Activated CD4-positive, CD25-positive, alpha-beta regulatory T cell (primary cell): ENCODE measurements around the gene BRICD5.
"Not testable (repeated sequence)": the region's sequence is repeated elsewhere in the genome, so short reads cannot be mapped to it uniquely, and the experiment has no call there.

Source experiments
- DNase-seq, 4 experiments: peaks; one replicate each; lab custom pipeline; 2025; lab: John Stamatoyannopoulos, UW

Gene BRICD5

GRCh38 chr16:2210386-2211365 lies at the start of gene BRICD5:
BRICD5 (minus strand) TSS chr16:2210863; CDS start chr16:2210833, 30 bp downstream.
- DNase-seq: no peak

DNA sequence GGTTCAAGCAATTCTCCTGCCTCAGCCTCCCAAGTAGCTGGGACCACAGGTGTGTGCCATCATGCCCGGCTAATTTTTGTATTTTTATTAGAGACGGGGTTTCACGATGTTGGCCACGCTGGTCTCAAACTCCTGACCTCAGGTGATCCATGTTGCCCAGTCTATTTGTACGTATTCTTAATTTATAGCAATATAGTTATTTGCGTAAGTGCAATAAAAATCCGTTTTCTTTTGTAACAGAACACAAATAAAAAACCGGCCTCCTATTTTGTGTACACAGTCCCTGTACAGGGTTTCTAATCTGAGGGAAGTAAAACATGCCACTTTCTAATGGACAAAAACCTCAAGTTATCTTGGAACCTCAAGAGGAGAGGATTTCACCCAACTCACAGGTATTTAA lies 49.6 kb upstream of the BRICD5 start:
- no peak for DNase-seq

GRCh38 chr16:2258530-2258929 lies 47.9 kb upstream of the BRICD5 start:
- DNase-seq: not testable (repeated sequence)

DNA sequence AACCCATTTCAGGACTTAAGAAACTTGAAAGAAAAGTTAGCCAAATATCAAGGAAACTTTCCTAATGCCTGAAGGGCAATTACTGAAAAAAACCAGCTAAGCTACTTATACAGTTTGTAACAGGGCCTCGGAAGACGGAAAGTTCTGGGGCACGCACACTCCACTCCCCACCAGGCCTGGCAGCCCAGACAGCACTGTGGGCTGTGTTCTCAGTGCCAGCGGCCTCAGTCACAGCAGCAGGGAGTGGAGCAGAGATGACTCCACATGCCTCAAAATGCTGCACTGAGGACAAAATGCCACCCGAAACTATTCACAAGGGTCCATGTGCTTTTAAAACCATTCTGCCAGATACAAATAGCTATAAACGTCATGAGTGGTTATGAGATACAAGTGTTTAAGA lies 47.1 kb upstream of the BRICD5 start:
- no peak for DNase-seq

GRCh38 chr16:2256531-2257140 lies 46.0 kb upstream of the BRICD5 start:
- DNase-seq: no peak

DNA sequence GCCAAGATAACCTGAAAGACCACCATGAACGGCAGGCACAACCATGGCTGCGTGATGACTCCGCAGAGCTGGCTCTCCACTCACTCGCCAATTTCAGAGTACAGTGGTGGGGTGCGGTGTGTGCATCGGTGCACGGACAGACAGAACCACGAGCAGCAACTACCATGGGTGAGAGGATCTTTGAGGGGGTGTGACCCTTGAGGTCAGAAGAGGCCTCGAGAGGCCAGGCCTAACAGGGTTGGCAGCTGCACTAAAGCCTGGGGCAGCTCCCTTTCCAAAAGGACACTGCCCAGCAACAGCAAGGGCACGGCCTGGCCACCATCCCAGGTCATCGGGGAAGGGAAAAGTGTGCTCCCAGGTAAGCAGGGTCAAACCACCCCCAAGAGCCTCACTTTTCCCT lies 42.6 kb upstream of the BRICD5 start:
- no peak for DNase-seq

- DNase-seq: no peak
Observed at GRCh38 chr16:2252806-2253148, 42.1 kb upstream of the BRICD5 start.

GRCh38 chr16:2251296-2252111 lies 40.8 kb upstream of the BRICD5 start, which contains the start of gene ECI1:
ECI1 (minus strand) TSS chr16:2251587; CDS start chr16:2251566, 21 bp downstream.
- peak; percentile 52 to 61 (median 58) for DNase-seq

DNA sequence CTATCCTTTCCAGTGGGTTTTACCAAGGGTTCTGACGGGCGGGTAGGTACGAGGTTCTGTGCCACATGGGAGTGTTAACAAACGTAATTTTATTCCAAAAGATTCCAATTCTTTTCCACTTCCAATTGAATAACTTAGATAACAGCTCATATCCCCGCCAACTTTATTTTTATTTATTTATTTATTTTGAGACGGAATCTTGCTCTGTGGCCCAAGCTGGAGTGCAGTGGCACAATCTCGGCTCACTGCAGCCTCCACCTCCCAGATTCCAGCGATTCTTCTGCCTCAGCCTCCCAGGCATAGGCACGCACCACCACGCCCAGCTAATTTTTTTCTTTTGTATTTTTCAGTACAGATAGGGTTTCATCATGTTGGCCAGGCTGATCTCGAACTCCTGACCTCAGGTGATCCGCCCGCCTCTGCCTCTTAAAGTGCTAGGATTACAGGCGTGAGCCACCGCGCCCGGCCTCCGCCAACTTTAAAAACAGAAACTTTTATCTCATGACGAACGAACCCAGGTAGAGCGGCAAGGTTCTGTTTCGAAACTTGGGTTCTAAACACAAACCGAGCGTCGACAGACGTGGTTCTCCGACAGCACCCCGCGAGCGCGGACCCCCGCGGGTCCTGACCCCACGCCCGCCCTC lies 40.1 kb upstream of the BRICD5 start:
- DNase-seq: no peak

DNA sequence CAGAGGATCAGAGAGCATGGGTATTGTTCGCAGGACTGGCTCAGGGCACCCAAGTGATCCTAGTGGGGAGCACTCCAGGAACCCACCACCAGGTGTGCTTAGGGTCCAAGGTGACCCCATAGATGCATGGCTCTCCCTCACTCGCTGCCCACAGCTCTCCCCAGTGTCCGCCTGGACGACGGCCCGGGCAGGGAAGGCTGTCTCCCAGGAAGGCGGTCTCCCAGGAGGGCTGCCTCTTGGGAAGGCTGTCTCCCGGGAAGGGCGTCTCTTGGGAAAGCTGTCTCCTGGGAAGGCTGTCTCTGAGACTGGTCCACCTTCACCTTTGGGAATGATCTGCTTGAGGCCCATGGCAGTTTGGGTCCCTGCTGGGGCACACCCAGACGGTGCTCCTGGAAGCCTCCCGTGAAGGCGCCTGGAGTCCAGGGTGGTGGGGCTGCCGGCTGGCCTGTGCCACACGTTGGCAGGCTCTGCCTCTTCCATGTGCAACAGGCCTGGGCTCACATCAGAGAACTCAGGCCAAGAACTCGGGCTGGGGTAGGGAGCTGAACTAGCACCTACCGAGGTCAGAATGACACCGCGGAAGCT lies 35.7 kb upstream of the BRICD5 start:
- no peak for DNase-seq

DNA sequence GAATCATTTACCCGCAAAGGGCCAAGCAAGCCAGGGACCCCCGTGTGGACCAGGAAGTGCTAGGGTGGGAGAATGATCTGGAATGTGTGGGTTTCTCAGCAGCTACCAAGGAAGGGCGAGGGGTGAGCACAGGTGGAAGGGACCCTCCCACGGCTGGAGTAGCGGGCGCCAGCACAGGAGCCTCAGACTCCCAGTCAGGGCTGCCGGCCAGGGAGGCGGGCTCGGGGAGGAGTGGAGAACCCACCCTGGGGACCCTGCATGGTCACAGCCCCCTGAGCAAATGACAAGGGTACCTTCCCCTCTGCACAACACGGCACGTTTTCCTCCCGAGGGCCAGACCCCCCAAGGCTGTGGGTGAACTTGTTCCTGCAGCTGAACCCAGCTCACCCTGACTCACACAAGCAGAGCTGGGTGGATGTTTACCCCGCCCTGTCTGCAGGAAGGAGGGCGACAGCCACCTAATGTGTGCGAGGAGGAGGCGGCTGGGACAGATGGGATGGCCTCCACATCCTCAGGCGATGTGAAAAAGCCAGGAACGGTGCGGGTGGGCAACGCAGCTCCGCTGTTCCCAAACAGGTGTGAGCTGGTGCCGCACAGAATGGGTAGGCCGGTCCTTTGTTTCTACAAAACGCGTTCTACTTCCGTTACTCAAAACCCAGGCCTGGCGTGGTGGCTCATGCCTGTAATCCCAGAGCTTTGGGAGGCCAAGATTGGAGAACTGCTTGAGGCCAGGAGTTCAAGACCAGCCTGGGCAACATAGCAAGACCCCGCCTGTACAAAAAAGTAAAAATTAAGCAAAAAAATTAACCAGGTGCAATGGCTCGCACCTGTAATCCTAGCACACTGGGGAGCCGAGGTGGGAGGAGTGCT lies 34.5 kb upstream of the BRICD5 start:
- no peak for DNase-seq

DNA sequence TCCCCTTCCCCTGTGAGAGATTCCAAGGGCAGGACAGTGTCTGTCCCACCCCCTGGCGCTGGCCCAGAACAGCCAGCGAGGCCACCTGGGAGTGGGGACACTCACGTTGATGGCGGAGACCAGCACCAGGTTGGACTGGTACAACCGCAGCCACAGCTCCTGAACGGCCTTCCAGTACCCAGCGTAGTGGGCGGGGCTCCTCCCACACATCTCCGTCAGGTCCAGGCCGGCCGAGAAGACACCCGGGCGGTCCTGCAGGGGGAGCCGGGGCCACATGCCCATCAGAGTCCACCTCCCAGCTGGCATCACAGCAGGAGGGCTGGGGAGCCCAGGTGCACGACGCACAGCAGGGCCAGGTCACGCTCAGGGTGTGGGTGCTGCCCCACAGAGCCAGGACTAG lies 33.6 kb upstream of the BRICD5 start:
- no peak for DNase-seq

DNA sequence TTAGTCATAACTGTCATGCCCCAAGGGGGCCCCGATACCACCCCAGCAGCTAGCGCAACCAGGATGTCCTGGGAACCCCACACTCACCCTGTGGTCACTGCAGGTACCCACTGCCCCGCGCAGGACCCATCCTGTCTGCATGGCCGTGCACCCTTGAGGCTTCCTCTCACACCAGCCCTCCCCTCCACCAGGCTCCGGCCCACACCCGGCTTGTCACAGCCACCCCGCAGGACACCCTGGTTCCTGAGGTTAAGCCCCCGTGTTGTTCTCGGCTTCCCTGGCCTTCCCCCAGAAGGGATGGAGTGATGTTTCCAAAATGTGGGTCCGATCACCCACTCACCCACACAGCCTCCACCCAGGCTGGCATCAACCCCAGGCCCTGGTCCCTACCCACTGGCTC lies 33.1 kb upstream of the BRICD5 start:
- DNase-seq: no peak

DNA sequence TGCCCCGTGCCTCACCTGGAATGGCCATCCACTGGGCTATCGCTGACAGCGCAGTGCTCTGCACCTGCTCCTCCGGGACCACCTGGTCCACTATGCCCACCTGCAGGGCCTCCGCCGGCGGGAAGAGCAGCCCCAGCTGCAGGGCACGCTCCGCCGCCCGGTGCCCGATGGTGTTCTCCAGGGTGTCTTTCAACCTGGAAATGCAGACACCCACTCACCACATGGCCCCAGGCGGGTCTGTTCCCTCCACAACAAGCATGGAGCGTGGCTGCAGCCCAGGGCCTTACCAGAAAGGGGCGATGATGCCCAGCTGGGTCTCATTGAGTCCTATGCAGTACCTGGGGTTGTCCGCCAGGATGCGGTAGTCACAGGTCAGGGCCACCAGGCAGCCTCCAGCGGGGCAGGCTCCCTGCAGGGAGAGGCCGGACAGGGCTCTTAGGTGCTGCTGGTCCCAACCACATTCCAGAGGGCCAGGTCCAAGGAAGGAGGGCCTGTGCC lies 32.4 kb upstream of the BRICD5 start:
- no peak for DNase-seq

- no peak for DNase-seq
Observed at GRCh38 chr16:2242598-2242997, 31.9 kb upstream of the BRICD5 start.

GRCh38 chr16:2240331-2240730 lies 29.7 kb upstream of the BRICD5 start:
- not testable (repeated sequence) for DNase-seq

GRCh38 chr16:2238838-2239675 lies 28.4 kb upstream of the BRICD5 start:
- no peak for DNase-seq

DNA sequence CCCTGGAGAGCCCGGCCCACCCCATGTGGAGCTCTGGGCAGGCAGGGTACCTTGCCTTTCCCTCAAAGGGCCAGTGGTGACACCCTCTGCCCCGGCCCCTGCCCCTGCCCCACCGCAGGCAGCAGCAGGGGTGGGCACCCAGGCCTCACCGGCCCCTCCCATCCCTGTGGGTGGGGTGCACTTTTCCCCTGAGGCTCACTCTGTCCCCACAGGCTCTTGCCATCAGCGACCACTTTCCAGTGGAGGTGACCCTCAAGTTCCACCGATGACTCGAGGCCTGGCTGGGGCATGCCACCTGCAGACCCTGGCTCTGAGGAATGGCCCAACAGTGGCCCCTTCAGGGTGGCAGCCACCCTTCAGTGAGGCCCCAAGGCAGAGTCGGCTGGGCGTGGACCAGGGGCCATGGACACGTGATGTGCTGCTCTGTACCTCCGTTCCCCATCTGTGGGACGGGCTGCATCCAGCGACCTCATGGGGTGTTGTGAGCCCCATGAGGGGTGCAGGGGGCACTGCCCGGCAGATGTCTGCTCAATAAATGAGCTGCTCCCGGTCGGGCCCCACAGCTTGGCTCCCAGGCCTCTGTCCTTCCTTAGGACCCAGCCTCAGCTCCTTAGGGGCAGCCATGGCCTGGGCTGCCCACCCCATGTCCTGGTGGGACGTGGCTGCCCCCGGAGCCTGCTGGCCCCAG lies 27.6 kb upstream of the BRICD5 start:
- DNase-seq: no peak
